ENCODE data around the gene KCNJ5. TPM values are rescaled to one million over a fixed set of nuclear protein-coding genes. Genes with fewer than 3 reads are reported as not detected.

Gene KCNJ5
- total and polyA plus RNA-seq, 2 experiments from 2014 or later: under 0.01 TPM; not detected in 1

GRCh38 chr11:128867277-128867676 lies 23.9 kb upstream of the KCNJ5 start, which contains the start of gene KCNJ1:
Gene KCNJ1, minus strand, starts transcription at chr11:128867296. Its CDS starts 27,053 bp downstream, at chr11:128840243.
- no peak within 1 kb of the TSS for H3K27ac ChIP-seq
- H3K4me3 ChIP-seq: no peak within 1 kb of the TSS
- peaks cover 21% of the 10 kb centered on the region for H3F3A ChIP-seq (ENCODE audit: insufficient read depth)
- in situ Hi-C loops (cut with MboI): no loop called here
- WGBS, 2 experiments (ENCODE audit: low coverage in 1 of 2, low lambda C conversion rate in 2 of 2, missing lambda C conversion rate in 2 of 2): 76 to 79% methylated on average over 8 of the region's 8 CpGs
- H3K4me2 ChIP-seq (ENCODE audit: unreplicated experiment): no peak within 1 kb of the TSS
- no peak within 1 kb of the TSS for H2AFZ ChIP-seq
- no peak for TF ChIP-seq EZH2 (IDR thresholded peaks at IDR 0.05; ENCODE audit: insufficient read depth, poor library complexity, severe bottlenecking)
- no peak for TF ChIP-seq EZH2phosphoT487 (IDR thresholded peaks at IDR 0.05; ENCODE audit: insufficient read depth, low read depth)
- H3K9me2 ChIP-seq (ENCODE audit: insufficient read depth): no peaks in the 10 kb centered on the region
- no peaks in the 10 kb centered on the region for H3K79me2 ChIP-seq (ENCODE audit: insufficient read depth)
- H3K36me3 ChIP-seq (ENCODE audit: low read depth): no peaks in the 10 kb centered on the region
- H4K20me1 ChIP-seq (ENCODE audit: insufficient read depth): no peaks in the 10 kb centered on the region
- no peak within 1 kb of the TSS for H3K9ac ChIP-seq
- peaks cover 2% of the 10 kb centered on the region; the same call in 1 of the 2 replicates for H3K27me3 ChIP-seq (replicated peaks; ENCODE audit: insufficient read depth)
- H3K9me3 ChIP-seq (ENCODE audit: low read depth): no peaks in the 10 kb centered on the region
- peaks cover 19% of the 10 kb centered on the region for H3K4me1 ChIP-seq (ENCODE audit: insufficient read depth)
- DNase-seq: no peak

- no peaks in the 10 kb centered on the region for H3K9me3 ChIP-seq (ENCODE audit: low read depth)
- peaks cover 1% of the 10 kb centered on the region; the same call in 1 of the 2 replicates for H3K4me1 ChIP-seq (ENCODE audit: insufficient read depth)
- WGBS, 2 experiments (ENCODE audit: low coverage in 1 of 2, low lambda C conversion rate in 2 of 2, missing lambda C conversion rate in 2 of 2): 82 to 83% methylated on average over 10 of the region's 10 CpGs
- H3K4me2 ChIP-seq (ENCODE audit: unreplicated experiment): no peak overlapping the region
- no peak overlapping the region for H2AFZ ChIP-seq
- H4K20me1 ChIP-seq (ENCODE audit: insufficient read depth): no peaks in the 10 kb centered on the region
- H3K9ac ChIP-seq: no peak overlapping the region
- peaks cover 3% of the 10 kb centered on the region; the same call in 1 of the 2 replicates for H3F3A ChIP-seq (ENCODE audit: insufficient read depth)
- H3K27ac ChIP-seq: no peak overlapping the region
- peaks cover 18% of the 10 kb centered on the region for H3K27me3 ChIP-seq (replicated peaks; ENCODE audit: insufficient read depth)
- H3K9me2 ChIP-seq (ENCODE audit: insufficient read depth): no peaks in the 10 kb centered on the region
- TF ChIP-seq EZH2phosphoT487 (IDR thresholded peaks at IDR 0.05; ENCODE audit: insufficient read depth, low read depth) (no peak), EZH2 (IDR thresholded peaks at IDR 0.05; ENCODE audit: insufficient read depth, poor library complexity, severe bottlenecking) (no peak)
- H3K79me2 ChIP-seq (ENCODE audit: insufficient read depth): no peaks in the 10 kb centered on the region
- in situ Hi-C loops (cut with MboI): no loop called here
- no peak overlapping the region for H3K4me3 ChIP-seq
- H3K36me3 ChIP-seq (ENCODE audit: low read depth): no peaks in the 10 kb centered on the region
- DNase-seq: no peak
Measured at GRCh38 chr11:128868841-128869671, 22.1 kb upstream of the KCNJ5 start.

GRCh38 chr11:128871168-128871610 lies 20.0 kb upstream of the KCNJ5 start:
- Histone ChIP-seq H3F3A (ENCODE audit: insufficient read depth) (no peaks in the 10 kb centered on the region), H3K4me2 (ENCODE audit: unreplicated experiment) (no peak overlapping the region), H3K4me3 (no peak overlapping the region), H3K27me3 (replicated peaks; ENCODE audit: insufficient read depth) (peaks cover 33% of the 10 kb centered on the region), H2AFZ (no peak overlapping the region), H3K36me3 (ENCODE audit: low read depth) (no peaks in the 10 kb centered on the region), H3K27ac (no peak overlapping the region), H3K79me2 (ENCODE audit: insufficient read depth) (no peaks in the 10 kb centered on the region), H3K4me1 (ENCODE audit: insufficient read depth) (no peaks in the 10 kb centered on the region), H3K9me2 (ENCODE audit: insufficient read depth) (no peaks in the 10 kb centered on the region), H3K9me3 (ENCODE audit: low read depth) (no peaks in the 10 kb centered on the region), H4K20me1 (ENCODE audit: insufficient read depth) (no peaks in the 10 kb centered on the region), H3K9ac (no peak overlapping the region)
- 36 to 48% methylated on average over 6 of the region's 6 CpGs for WGBS, 2 experiments (ENCODE audit: low coverage in 1 of 2, low lambda C conversion rate in 2 of 2, missing lambda C conversion rate in 2 of 2)
- no peak for TF ChIP-seq EZH2 (IDR thresholded peaks at IDR 0.05; ENCODE audit: insufficient read depth, poor library complexity, severe bottlenecking)
- no peak for TF ChIP-seq EZH2phosphoT487 (IDR thresholded peaks at IDR 0.05; ENCODE audit: insufficient read depth, low read depth)
- in situ Hi-C loops (cut with MboI): no loop called here
- DNase-seq: no peak

GRCh38 chr11:128872094-128872493 lies 19.1 kb upstream of the KCNJ5 start:
- Histone ChIP-seq H3K79me2 (ENCODE audit: insufficient read depth) (no peaks in the 10 kb centered on the region), H2AFZ (no peak overlapping the region), H3K27ac (no peak overlapping the region), H3K4me3 (no peak overlapping the region), H3K27me3 (replicated peaks; ENCODE audit: insufficient read depth) (peaks cover 42% of the 10 kb centered on the region), H3K4me2 (ENCODE audit: unreplicated experiment) (no peak overlapping the region), H3K4me1 (ENCODE audit: insufficient read depth) (no peaks in the 10 kb centered on the region), H3F3A (ENCODE audit: insufficient read depth) (no peaks in the 10 kb centered on the region), H3K9me2 (ENCODE audit: insufficient read depth) (no peaks in the 10 kb centered on the region), H4K20me1 (ENCODE audit: insufficient read depth) (no peaks in the 10 kb centered on the region), H3K36me3 (ENCODE audit: low read depth) (no peaks in the 10 kb centered on the region), H3K9me3 (ENCODE audit: low read depth) (no peaks in the 10 kb centered on the region), H3K9ac (no peak overlapping the region)
- in situ Hi-C loops (cut with MboI): no loop called here
- TF ChIP-seq EZH2 (IDR thresholded peaks at IDR 0.05; ENCODE audit: insufficient read depth, poor library complexity, severe bottlenecking) (no peak), EZH2phosphoT487 (IDR thresholded peaks at IDR 0.05; ENCODE audit: insufficient read depth, low read depth) (no peak)
- WGBS, 2 experiments (ENCODE audit: low coverage in 1 of 2, low lambda C conversion rate in 2 of 2, missing lambda C conversion rate in 2 of 2): 60 to 67% methylated on average over 6 of the region's 6 CpGs
- no peak for DNase-seq
